GM12892 (cell line): ENCODE results near the gene THUMPD1.

Experiments used
- POLR2A ChIP-seq: IDR thresholded peaks from 2 replicates; pipeline ENCODE4 v1.6.1; 2011; ENCODE audit warnings: low read depth, low read length, control low read depth
- POLR2AphosphoS5 ChIP-seq: IDR thresholded peaks from 2 replicates; pipeline ENCODE4 v1.6.1; 2011; ENCODE audit warnings: low read depth, low read length, control low read depth

DNA sequence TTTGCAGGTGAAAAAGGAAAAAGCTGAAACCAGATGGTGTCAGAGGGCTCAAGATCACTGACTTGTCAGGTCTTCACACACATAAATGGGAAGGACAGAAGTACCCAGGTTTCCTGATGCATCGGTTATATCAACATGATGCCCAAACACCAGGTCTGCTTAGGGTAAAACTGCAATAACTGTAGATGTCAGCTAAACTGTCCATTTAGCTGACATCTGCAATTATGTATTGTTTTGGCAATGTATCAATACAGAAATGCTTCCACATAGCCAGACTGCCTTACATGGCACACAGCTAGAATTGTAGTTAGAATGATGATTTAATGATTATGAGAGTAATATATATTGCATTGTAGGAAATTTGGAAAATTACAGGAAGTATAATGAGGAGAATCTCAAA, 27.2 kb upstream of the THUMPD1 start:
- no peak for TF ChIP-seq POLR2A
- TF ChIP-seq POLR2AphosphoS5: no peak
